H1 (cell line): ENCODE results near the gene SSRP1. TPM values are rescaled to one million over a fixed set of nuclear protein-coding genes. Genes with fewer than 3 reads are reported as not detected.
A peak's percentile ranks its signal among the peaks of the same experiment; 100 is the strongest.

Source experiments
- CTCF ChIA-PET: fragments of 300-600 bp; sonication (Branson Sonifier 250); formaldehyde crosslinking; loops from one replicate; lab custom pipeline; 2021; ENCODE audit not compliant: partially characterized antibody; lab: Charles Lee
- POLR2A ChIA-PET: fragments of 300-600 bp; sonication (Branson Sonifier 250); formaldehyde crosslinking; loops from one replicate; lab custom pipeline; 2021; ENCODE audit warnings: inconsistent platforms; ENCODE audit not compliant: partially characterized antibody; lab: Charles Lee
- DNase-seq, 2 experiments: peaks; one replicate each; pipeline versions ENCODE4 v3.0.0 to v3.0.0-alpha.2; 2010 to 2022; ENCODE audit warnings: low spot score in 2 of 2, low read depth in 1 of 2, mixed read lengths in 1 of 2
- FAIRE-seq: peaks from 2 replicates; lab custom pipeline; 2011; peaks lifted over from hg19 to GRCh38; lab: Jason Lieb, UNC
- H2AFZ ChIP-seq: 2 replicates; pipeline ENCODE4 v1.8.1; 2012; ENCODE audit warnings: low read length, inconsistent platforms
- H2AK5ac ChIP-seq: 2 replicates; pipeline ENCODE4 v1.6.1; 2013; ENCODE audit warnings: low read depth, low read length
- H2BK120ac ChIP-seq: replicated peaks from 2 replicates; pipeline ENCODE3; 2013; ENCODE audit warnings: low read depth, low read length, inconsistent platforms
- H2BK12ac ChIP-seq: 2 replicates; pipeline ENCODE4 v1.6.1; 2013; ENCODE audit warnings: low read depth, low read length
- H2BK15ac ChIP-seq: 2 replicates; pipeline ENCODE4 v1.6.1; 2013; ENCODE audit warnings: low read length
- H2BK20ac ChIP-seq: 2 replicates; pipeline ENCODE4 v1.6.1; 2013; ENCODE audit warnings: low read length
- H2BK5ac ChIP-seq: 2 replicates; pipeline ENCODE4 v1.6.1; 2013; ENCODE audit warnings: low read depth, low read length
- H3K14ac ChIP-seq: 2 replicates; pipeline ENCODE4 v1.6.1; 2013; ENCODE audit warnings: inconsistent platforms; ENCODE audit not compliant: insufficient read length
- H3K18ac ChIP-seq: 2 replicates; pipeline ENCODE4 v1.6.1; 2013; ENCODE audit warnings: low read length; ENCODE audit errors: extremely low read depth
- H3K23ac ChIP-seq: 2 replicates; pipeline ENCODE4 v1.6.1; 2013; ENCODE audit warnings: inconsistent platforms; ENCODE audit not compliant: insufficient read length
- H3K23me2 ChIP-seq: 2 replicates; pipeline ENCODE4 v1.6.1; 2013; ENCODE audit warnings: low read depth, low read length
- H3K27ac ChIP-seq: 2 replicates; pipeline ENCODE4 v1.6.1; 2011; ENCODE audit warnings: low read depth, low read length, inconsistent platforms
- H3K27me3 ChIP-seq, 4 experiments: replicated peaks in 1 of 4; 1 replicate in 1 of 4; 2 replicates in 3 of 4; pipeline versions ENCODE4 v1.6.1 to v1.8.1; 2011 to 2013; ENCODE audit warnings: low read length in 3 of 4, mild to moderate bottlenecking in 3 of 4, inconsistent platforms in 2 of 4, mixed read lengths in 2 of 4, moderate library complexity in 1 of 4; ENCODE audit not compliant: control insufficient read depth in 3 of 4, insufficient read depth in 3 of 4; ENCODE audit errors: extremely low read depth in 1 of 4
- H3K36me3 ChIP-seq, 4 experiments: 2 replicates each; pipeline versions ENCODE4 v1.6.1 to v1.8.1; 2011 to 2013; ENCODE audit warnings: mild to moderate bottlenecking in 4 of 4, low read length in 3 of 4, moderate library complexity in 2 of 4, control low read depth in 1 of 4, inconsistent platforms in 1 of 4; ENCODE audit not compliant: insufficient read depth in 4 of 4, control insufficient read depth in 2 of 4
- H3K4ac ChIP-seq: replicated peaks from 2 replicates; pipeline ENCODE3; 2013; ENCODE audit warnings: low read length, low read depth, mixed read lengths, inconsistent platforms; ENCODE audit not compliant: insufficient read length
- H3K4me1 ChIP-seq, 4 experiments: replicated peaks in 1 of 4; 1 replicate in 1 of 4; 2 replicates in 3 of 4; pipeline versions ENCODE4 v1.6.1 to v1.8.1; 2011 to 2013; ENCODE audit warnings: low read length in 3 of 4, inconsistent platforms in 2 of 4, mixed read lengths in 1 of 4; ENCODE audit not compliant: insufficient read depth in 4 of 4, control insufficient read depth in 3 of 4
- H3K4me2 ChIP-seq, 2 experiments: 2 replicates each; pipeline versions ENCODE4 v1.6.1 to v1.8.1; 2011 to 2013; ENCODE audit warnings: low read depth in 2 of 2, low read length in 2 of 2, control low read depth in 1 of 2, inconsistent platforms in 1 of 2, mild to moderate bottlenecking in 1 of 2; ENCODE audit not compliant: insufficient read depth in 1 of 2
- H3K4me3 ChIP-seq, 4 experiments: fragments of 200-600, 300-600 bp in 1 of 4; sonication (generic), shearing (Covaris generic), sonication (Bioruptor Twin) in 1 of 4; 2 replicates each; pipeline versions ENCODE4 v1.5.1 to v1.8.1; 2011 to 2016; ENCODE audit warnings: low read length in 4 of 4, low read depth in 3 of 4, control low read depth in 2 of 4, inconsistent platforms in 2 of 4, mild to moderate bottlenecking in 2 of 4, mixed read lengths in 1 of 4, moderate library complexity in 1 of 4; ENCODE audit not compliant: insufficient read depth in 2 of 4; ENCODE audit errors: extremely low read depth in 1 of 4
- H3K56ac ChIP-seq: replicated peaks from 2 replicates; pipeline ENCODE3; 2013; ENCODE audit warnings: low read depth, mild to moderate bottlenecking, mixed read lengths, low read length, inconsistent platforms; ENCODE audit not compliant: insufficient read length
- H3K79me1 ChIP-seq: 2 replicates; pipeline ENCODE4 v1.6.1; 2013; ENCODE audit warnings: low read depth, low read length, control low read depth
- H3K79me2 ChIP-seq, 2 experiments: 2 replicates each; pipeline versions ENCODE4 v1.6.1 to v1.8.1; 2012 to 2013; ENCODE audit warnings: low read length in 2 of 2, mild to moderate bottlenecking in 2 of 2, inconsistent platforms in 1 of 2; ENCODE audit not compliant: insufficient read depth in 2 of 2, control insufficient read depth in 1 of 2
- H3K9ac ChIP-seq, 4 experiments: replicated peaks in 1 of 4; 1 replicate in 1 of 4; 2 replicates in 3 of 4; pipeline versions ENCODE4 v1.6.1 to v1.8.1; 2011 to 2013; ENCODE audit warnings: low read depth in 3 of 4, low read length in 3 of 4, control low read depth in 2 of 4, mild to moderate bottlenecking in 2 of 4, moderate library complexity in 2 of 4, inconsistent platforms in 1 of 4; ENCODE audit errors: extremely low read depth in 1 of 4
- H3K9me3 ChIP-seq, 2 experiments: 2 replicates each; pipeline versions ENCODE4 v1.6.1 to v1.8.1; 2012 to 2013; ENCODE audit warnings: mild to moderate bottlenecking in 2 of 2, moderate library complexity in 2 of 2, control low read depth in 1 of 2, inconsistent platforms in 1 of 2, low read depth in 1 of 2, low read length in 1 of 2, mixed read lengths in 1 of 2; ENCODE audit not compliant: insufficient read depth in 2 of 2
- H4K20me1 ChIP-seq, 2 experiments: replicated peaks in 1 of 2; 2 replicates each; pipeline versions ENCODE3 to v1.8.1; 2011 to 2013; ENCODE audit warnings: inconsistent platforms in 2 of 2, low read length in 2 of 2, mild to moderate bottlenecking in 1 of 2; ENCODE audit not compliant: insufficient read depth in 2 of 2, control insufficient read depth in 1 of 2
- H4K5ac ChIP-seq: 2 replicates; pipeline ENCODE4 v1.6.1; 2013; ENCODE audit warnings: low read length, low read depth, mixed read lengths, inconsistent platforms; ENCODE audit not compliant: insufficient read length
- H4K8ac ChIP-seq: 2 replicates; pipeline ENCODE4 v1.8.0; 2013; ENCODE audit warnings: mild to moderate bottlenecking, moderate library complexity, low read length, inconsistent platforms; ENCODE audit not compliant: insufficient read depth; ENCODE audit errors: extremely low read depth
- H4K91ac ChIP-seq: replicated peaks from 2 replicates; pipeline ENCODE3; 2013; ENCODE audit warnings: low read length, mixed read lengths, inconsistent platforms; ENCODE audit not compliant: insufficient read length
- WGBS, 2 experiments: shearing (Covaris generic) in 1 of 2; methylation state at CpG; one replicate each; pipeline versions ENCODE4 v1.1.6 to v1.1.7; 2013 to 2015; ENCODE audit warnings: low lambda C conversion rate in 2 of 2, mixed read lengths in 2 of 2, inconsistent platforms in 1 of 2, low coverage in 1 of 2, missing lambda C conversion rate in 1 of 2; ENCODE audit not compliant: insufficient replicate concordance in 2 of 2, insufficient coverage in 1 of 2, insufficient read length in 1 of 2; ENCODE audit errors: extremely low coverage in 1 of 2, missing lambda C conversion rate in 1 of 2; 5-methylcytosine and 5-hydroxymethylcytosine counted together
- polyA plus RNA-seq, 7 experiments: library from polyadenylated mRNA; depleted of rRNA in 3 of 7; stranded (reverse) in 5 of 7; unstranded in 2 of 7; fragments of >200 nt in 5 of 7; fragments of 200-250 nt in 2 of 7; gene quantifications; 1 replicate in 5 of 7; 2 replicates in 1 of 7; 4 replicates in 1 of 7; pipeline versions ENCODE4 v1.2.1 to v1.2.3, GENCODE V29; 2011 to 2013; ENCODE audit warnings: missing spikeins in 2 of 7, mixed read lengths in 2 of 7
- total RNA-seq: library from RNA; stranded (reverse); fragmentation: NEBNext Ultra II Directional; extraction: Animal tissue kit (Norgen Biotek cat#: 25700); gene quantifications from 2 replicates; pipeline ENCODE4 v1.2.1, GENCODE V29; 2021

Gene SSRP1
- total and polyA plus RNA-seq, 2 of the 8 experiments (the other 6 are each of a cell fraction or from before 2014, with no cell fraction given): 259 to 281 TPM

DNA sequence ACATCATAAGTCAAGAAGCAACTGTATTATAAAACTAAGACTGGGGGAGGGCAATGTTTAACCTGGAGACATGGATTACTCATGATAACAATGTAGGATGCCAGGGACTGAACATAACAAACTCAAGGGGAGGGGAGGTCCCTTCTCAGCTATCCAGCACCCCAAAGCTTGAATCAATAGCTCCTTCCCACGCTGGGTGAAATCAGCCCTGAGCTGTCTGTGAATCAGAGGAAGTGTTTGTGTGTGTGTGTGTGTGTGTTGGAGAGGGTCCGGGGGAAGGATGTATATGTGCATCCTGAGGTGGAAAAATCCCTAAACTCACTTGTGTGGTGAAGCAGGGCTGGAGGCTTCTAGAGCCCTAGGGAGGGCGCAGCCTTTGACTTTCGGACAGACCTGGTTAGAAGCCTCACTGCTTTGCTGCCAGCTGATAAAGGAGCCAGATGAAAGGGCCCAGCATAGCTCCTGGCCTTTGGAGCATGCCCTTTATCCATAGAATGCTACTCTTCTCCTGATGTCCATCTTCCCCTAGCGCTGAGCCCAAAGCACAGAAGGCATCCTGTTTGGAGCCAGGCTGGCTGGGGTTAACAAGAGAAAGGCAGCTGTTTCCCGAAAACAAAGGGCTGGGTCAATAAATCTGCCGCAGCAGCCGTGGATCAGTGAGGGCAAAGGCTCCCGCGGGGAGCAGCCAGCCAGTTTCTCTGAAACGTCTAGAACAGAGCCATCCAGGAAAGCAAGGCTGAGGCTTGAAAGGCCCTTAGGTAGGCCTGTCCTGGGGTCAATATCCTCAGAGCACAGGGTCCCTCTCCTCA is 46.7 kb downstream of the SSRP1 start:
- Histone ChIP-seq H2AFZ (peak overlapping the region; percentile 81; the same call in 1 of the 2 replicates), H3K79me2 (no peaks in the 10 kb centered on the region)

More for the DNA sequence above, 46.7 kb downstream of the SSRP1 start:
- H3K9me3 ChIP-seq: no peaks in the 10 kb centered on the region
- peak overlapping the region; percentile 30; the same call in 1 of the 2 replicates for H4K8ac ChIP-seq
- H3K9ac ChIP-seq: no peak overlapping the region
- no peak overlapping the region for H3K4ac ChIP-seq
- 51% methylated on average over 11 of the region's 11 CpGs; no CpG with 5 or more reads in 1 of the 2 experiments for WGBS, 2 experiments
- no peak overlapping the region; a peak in 1 of 8 replicates for H3K4me3 ChIP-seq
- no peak overlapping the region for H2AK5ac ChIP-seq
- no peaks in the 10 kb centered on the region for H3K79me1 ChIP-seq
- H4K5ac ChIP-seq: no peak overlapping the region
- peak overlapping the region; percentile 5 to 16; a peak in 2 of 4 replicates for H3K4me2 ChIP-seq
- H3K56ac ChIP-seq: no peak overlapping the region
- no peak overlapping the region for H4K91ac ChIP-seq
- FAIRE-seq (no peak), DNase-seq (no peak)
- H3K27me3 ChIP-seq: no peaks in the 10 kb centered on the region
- peaks cover 6% of the 10 kb centered on the region; the same call in 1 of the 2 replicates for H3K23me2 ChIP-seq
- no peak overlapping the region for H3K14ac ChIP-seq
- H2BK120ac ChIP-seq: no peak overlapping the region
- H3K4me1 ChIP-seq: peaks cover 0 to 8% (median 2%) of the 10 kb centered on the region in 4 experiments; a peak in 5 of 7 replicates
- POLR2A ChIA-PET: interaction anchor here (0.8 to 39.4 kb wide), 4 partner anchors 11 to 35 kb away, joined by 3 to 1279 read pairs (median 4); partner anchors contain the start of genes P2RX3, SSRP1 and TNKS1BP1
- no peak overlapping the region for H3K18ac ChIP-seq
- CTCF ChIA-PET: interaction anchor here (0.6 to 2.1 kb wide), 7 partner anchors 8 to 448 kb away, joined by 3 to 7 read pairs (median 5); no protein-coding TSS in a partner anchor
- H2BK15ac ChIP-seq: no peak overlapping the region
- H2BK20ac ChIP-seq: no peak overlapping the region
- no peak overlapping the region for H3K27ac ChIP-seq
- H3K36me3 ChIP-seq: no peaks in the 10 kb centered on the region
- H2BK5ac ChIP-seq: peak overlapping the region; percentile 9; the same call in 1 of the 2 replicates
- H4K20me1 ChIP-seq: no peaks in the 10 kb centered on the region
- no peak overlapping the region for H3K23ac ChIP-seq
- H2BK12ac ChIP-seq: no peak overlapping the region
